H9 (cell line): ENCODE data around the gene HAND2. TPM values are rescaled to one million over a fixed set of nuclear protein-coding genes. Genes with fewer than 3 reads are reported as not detected.
A peak's percentile ranks its signal among the peaks of the same experiment; 100 is the strongest.

Source experiments
- DNase-seq: peaks from one replicate; pipeline ENCODE4 v3.0.0-alpha.2; 2017
- H2AFZ ChIP-seq: one replicate; pipeline ENCODE4 v1.6.1; 2013; ENCODE audit warnings: mild to moderate bottlenecking, low read length, control low read depth, moderate library complexity
- H2AK5ac ChIP-seq: 2 replicates; pipeline ENCODE4 v1.6.1; 2013; ENCODE audit warnings: low read length, control low read depth, mixed read lengths; ENCODE audit not compliant: insufficient read length
- H2BK120ac ChIP-seq: one replicate; pipeline ENCODE4 v1.6.1; 2013; ENCODE audit warnings: low read depth, mild to moderate bottlenecking, low read length, control low read depth, inconsistent platforms; ENCODE audit not compliant: poor library complexity, severe bottlenecking
- H2BK12ac ChIP-seq: 2 replicates; pipeline ENCODE4 v1.6.1; 2013; ENCODE audit warnings: low read length, control low read depth, mixed read lengths, low read depth; ENCODE audit not compliant: insufficient read length
- H2BK15ac ChIP-seq: 2 replicates; pipeline ENCODE4 v1.6.1; 2013; ENCODE audit warnings: low read depth, low read length, control low read depth
- H2BK20ac ChIP-seq: one replicate; pipeline ENCODE4 v1.6.1; 2013; ENCODE audit warnings: low read depth, mild to moderate bottlenecking, low read length, control low read depth, inconsistent platforms; ENCODE audit not compliant: poor library complexity, severe bottlenecking
- H2BK5ac ChIP-seq: 2 replicates; pipeline ENCODE4 v1.6.1; 2013; ENCODE audit warnings: low read length, control low read depth, mixed read lengths; ENCODE audit not compliant: insufficient read length
- H3K14ac ChIP-seq: 2 replicates; pipeline ENCODE4 v1.6.1; 2013; ENCODE audit warnings: low read length, control low read depth; ENCODE audit not compliant: insufficient read depth
- H3K18ac ChIP-seq: 2 replicates; pipeline ENCODE4 v1.6.1; 2013; ENCODE audit warnings: low read depth, mild to moderate bottlenecking, mixed read lengths, low read length, control low read depth; ENCODE audit not compliant: insufficient read length
- H3K23ac ChIP-seq: 2 replicates; pipeline ENCODE4 v1.6.1; 2013; ENCODE audit warnings: low read length, control low read depth, mixed read lengths, low read depth; ENCODE audit not compliant: insufficient read length
- H3K23me2 ChIP-seq: 2 replicates; pipeline ENCODE4 v1.6.1; 2013; ENCODE audit warnings: low read depth, mild to moderate bottlenecking, mixed read lengths, low read length, control low read depth; ENCODE audit not compliant: insufficient read length, poor library complexity, severe bottlenecking
- H3K27ac ChIP-seq: 2 replicates; pipeline ENCODE4 v1.5.1; 2013; ENCODE audit warnings: low read length, control low read depth, mixed read lengths, low read depth; ENCODE audit not compliant: insufficient read length
- H3K27me3 ChIP-seq: 2 replicates; pipeline ENCODE4 v1.6.1; 2013; ENCODE audit warnings: low read length, control low read depth, inconsistent platforms; ENCODE audit not compliant: insufficient read depth
- H3K4ac ChIP-seq: 2 replicates; pipeline ENCODE4 v1.6.1; 2013; ENCODE audit warnings: low read depth, mild to moderate bottlenecking, control low read depth, inconsistent platforms, low read length, moderate library complexity
- H3K4me1 ChIP-seq: 2 replicates; pipeline ENCODE4 v1.6.1; 2013; ENCODE audit warnings: low read length, control low read depth, inconsistent platforms; ENCODE audit not compliant: insufficient read depth
- H3K4me2 ChIP-seq: 2 replicates; pipeline ENCODE4 v1.6.1; 2013; ENCODE audit warnings: low read length, control low read depth, mixed read lengths; ENCODE audit not compliant: insufficient read length, insufficient read depth
- H3K56ac ChIP-seq: 2 replicates; pipeline ENCODE4 v1.6.1; 2013; ENCODE audit warnings: low read depth, mild to moderate bottlenecking, mixed read lengths, low read length, control low read depth; ENCODE audit not compliant: insufficient read length
- H3K79me1 ChIP-seq: 2 replicates; pipeline ENCODE4 v1.6.1; 2013; ENCODE audit warnings: low read depth, mild to moderate bottlenecking, moderate library complexity, low read length, control low read depth, inconsistent platforms; ENCODE audit not compliant: insufficient read depth, poor library complexity, severe bottlenecking
- H3K79me2 ChIP-seq: 2 replicates; pipeline ENCODE4 v1.6.1; 2013; ENCODE audit warnings: low read length, control low read depth, inconsistent platforms; ENCODE audit not compliant: insufficient read depth
- H3K9ac ChIP-seq: 2 replicates; pipeline ENCODE4 v1.6.1; 2013; ENCODE audit warnings: low read length, control low read depth, mixed read lengths; ENCODE audit not compliant: insufficient read length; ENCODE audit errors: extremely low read depth
- H3K9me3 ChIP-seq: one replicate; pipeline ENCODE4 v1.6.1; 2013; ENCODE audit warnings: low read depth, low read length, inconsistent platforms; ENCODE audit not compliant: control insufficient read depth
- H3T11ph ChIP-seq: one replicate; pipeline ENCODE4 v1.6.1; 2013; ENCODE audit warnings: mild to moderate bottlenecking, low read length, control low read depth, inconsistent platforms
- H4K20me1 ChIP-seq: one replicate; pipeline ENCODE4 v1.6.1; 2013; ENCODE audit not compliant: control insufficient read depth, insufficient read length, insufficient read depth
- H4K5ac ChIP-seq: 2 replicates; pipeline ENCODE4 v1.6.1; 2013; ENCODE audit warnings: low read depth, mild to moderate bottlenecking, mixed read lengths, low read length, control low read depth; ENCODE audit not compliant: insufficient read length
- H4K8ac ChIP-seq: replicated peaks from 2 replicates; pipeline ENCODE4 v1.6.1; 2013; ENCODE audit warnings: low read length, control low read depth, mixed read lengths, low read depth; ENCODE audit not compliant: insufficient read length
- H4K91ac ChIP-seq: 2 replicates; pipeline ENCODE4 v1.6.1; 2013; ENCODE audit warnings: low read depth, mild to moderate bottlenecking, moderate library complexity, mixed read lengths, low read length, control low read depth; ENCODE audit not compliant: insufficient read length
- H3K27ac Mint-ChIP-seq, 3 experiments: 2 replicates in 2 of 3; 3 replicates in 1 of 3; pipeline ENCODE4 v1.8.0; 2020 to 2021; ENCODE audit warnings: mixed read lengths in 3 of 3, mild to moderate bottlenecking in 1 of 3, moderate library complexity in 1 of 3
- H3K27me3 Mint-ChIP-seq: 2 replicates; pipeline ENCODE4 v1.8.0; 2021; ENCODE audit warnings: low read depth, mild to moderate bottlenecking, moderate library complexity, mixed read lengths
- H3K36me3 Mint-ChIP-seq, 3 experiments: 2 replicates in 2 of 3; 3 replicates in 1 of 3; pipeline ENCODE4 v1.8.0; 2020 to 2021; ENCODE audit warnings: low read depth in 3 of 3, mixed read lengths in 3 of 3; ENCODE audit not compliant: insufficient read depth in 1 of 3
- H3K4me1 Mint-ChIP-seq, 2 experiments: 2 replicates each; pipeline ENCODE4 v1.8.0; 2020; ENCODE audit warnings: mixed read lengths in 2 of 2
- H3K4me3 Mint-ChIP-seq, 2 experiments: 2 replicates in 1 of 2; 3 replicates in 1 of 2; pipeline ENCODE4 v1.8.0; 2020 to 2021; ENCODE audit warnings: mild to moderate bottlenecking in 2 of 2, mixed read lengths in 2 of 2, moderate library complexity in 1 of 2
- H3K9me3 Mint-ChIP-seq, 2 experiments: 2 replicates in 1 of 2; 3 replicates in 1 of 2; pipeline ENCODE4 v1.8.0; 2020; ENCODE audit warnings: mild to moderate bottlenecking in 2 of 2, mixed read lengths in 2 of 2, moderate library complexity in 1 of 2
- CTCF ChIP-seq: fragments of 200-600 bp; sonication (generic); conservative IDR thresholded peaks from 3 replicates; pipeline ENCODE4 v1.8.0; 2021; ENCODE audit warnings: antibody characterized with exemption, mild to moderate bottlenecking
- WGBS: extraction: QIAGEN DNeasy Blood & Tissue Kit; methylation state at CpG from one replicate; pipeline ENCODE4 v1.1.7; 2013; ENCODE audit warnings: missing lambda C conversion rate, low lambda C conversion rate, mixed read lengths; ENCODE audit not compliant: insufficient read length; ENCODE audit errors: extremely low coverage; 5-methylcytosine and 5-hydroxymethylcytosine counted together
- total RNA-seq: library from RNA; stranded (reverse); gene quantifications from 2 replicates; pipeline ENCODE4 v1.2.1, GENCODE V29; 2021

Gene HAND2
- total RNA-seq, 1 experiment from 2014 or later: not detected

- Mint-ChIP-seq H3K4me3 (peak overlapping the region in 1 of 2 experiments; percentile 77; a peak in 3 of 5 replicates), H3K27ac (no peak overlapping the region)
- DNase-seq: peak; percentile 67
Observed at GRCh38 chr4:173517781-173518424, 12.1 kb downstream of the HAND2 start.

More at GRCh38 chr4:173517781-173518424, 12.1 kb downstream of the HAND2 start:
- no peaks in the 10 kb centered on the region for H3K79me1 ChIP-seq
- H3K4ac ChIP-seq: no peak overlapping the region
- H2AFZ ChIP-seq: no peak overlapping the region
- no peak overlapping the region for H2BK20ac ChIP-seq
- no peaks in the 10 kb centered on the region for H3K79me2 ChIP-seq
- H3K9ac ChIP-seq: no peak overlapping the region
- no peak overlapping the region for H4K8ac ChIP-seq
- H2BK15ac ChIP-seq: no peak overlapping the region
- H3K18ac ChIP-seq: no peak overlapping the region
- peaks cover 3% of the 10 kb centered on the region for H3K23me2 ChIP-seq
- H2AK5ac ChIP-seq: no peak overlapping the region
- WGBS: no CpG with 5 or more reads among the region's 24 CpGs
- H4K91ac ChIP-seq: no peak overlapping the region
- no peak overlapping the region for H3K14ac ChIP-seq
- H3T11ph ChIP-seq: no peak overlapping the region
- no peak overlapping the region for H2BK12ac ChIP-seq
- H3K27me3 ChIP-seq: peaks cover 100% of the 10 kb centered on the region
- H3K9me3 ChIP-seq: no peaks in the 10 kb centered on the region
- H2BK120ac ChIP-seq: no peak overlapping the region
- H3K4me2 ChIP-seq: peak overlapping the region; percentile 18
- TF ChIP-seq CTCF: no peak
- H3K27me3 Mint-ChIP-seq: peaks cover 100% of the 10 kb centered on the region
- no peak overlapping the region for H3K27ac ChIP-seq
- no peak overlapping the region for H2BK5ac ChIP-seq
- H3K23ac ChIP-seq: no peak overlapping the region
- H3K4me1 Mint-ChIP-seq: peaks cover 28 to 54% of the 10 kb centered on the region in 2 experiments
- H3K9me3 Mint-ChIP-seq: peaks cover 3 to 21% of the 10 kb centered on the region in 2 experiments; a peak in 4 of 5 replicates
- no peaks in the 10 kb centered on the region; a peak in 2 of 7 replicates for H3K36me3 Mint-ChIP-seq
- no peak overlapping the region for H3K56ac ChIP-seq
- H3K4me1 ChIP-seq: no peaks in the 10 kb centered on the region; the same call in 1 of the 2 replicates
- H4K20me1 ChIP-seq: peaks cover 2% of the 10 kb centered on the region
- H4K5ac ChIP-seq: no peak overlapping the region
